GM12891 (cell line): ENCODE measurements around the gene MPZL2.

Experiments
- PAX5 ChIP-seq: IDR thresholded peaks from 2 replicates; pipeline ENCODE4 v1.6.1; 2011; ENCODE audit warnings: low read length, moderate library complexity, mild to moderate bottlenecking; ENCODE audit not compliant: insufficient read depth, severe bottlenecking
- POLR2A ChIP-seq: IDR thresholded peaks from 2 replicates; pipeline ENCODE4 v1.6.1; 2011; ENCODE audit warnings: low read depth, low read length, control low read depth
- POLR2AphosphoS5 ChIP-seq: IDR thresholded peaks from 2 replicates; pipeline ENCODE4 v1.6.1; 2011; ENCODE audit warnings: low read depth, low read length, control low read depth
- POU2F2 ChIP-seq: IDR thresholded peaks from 2 replicates; pipeline ENCODE4 v1.6.1; 2011; ENCODE audit warnings: low read depth, mild to moderate bottlenecking, control low read depth, low read length, moderate library complexity
- TAF1 ChIP-seq: IDR thresholded peaks from 2 replicates; pipeline ENCODE4 v1.6.1; 2011; ENCODE audit warnings: low read depth, low read length, control low read depth

DNA sequence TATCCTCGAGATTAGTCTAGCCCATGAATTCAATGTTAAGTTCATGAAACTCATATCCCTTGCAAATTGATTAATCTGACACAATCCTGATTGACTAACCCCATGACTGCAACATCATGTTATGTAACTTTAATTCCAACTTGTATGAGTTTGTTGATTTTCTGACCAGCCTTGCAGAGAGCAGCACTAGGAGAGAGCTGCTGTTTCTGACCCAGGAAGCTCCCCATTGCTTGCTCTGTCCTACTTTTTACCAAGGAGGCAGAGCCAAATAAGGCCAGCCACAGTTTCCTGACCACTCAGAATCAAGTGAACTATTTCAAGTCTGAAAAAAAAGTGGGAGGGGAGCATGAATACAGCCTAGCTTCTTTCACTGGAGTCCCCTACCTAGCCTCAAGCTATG is 25.2 kb downstream of the MPZL2 start:
- TF ChIP-seq POLR2AphosphoS5 (no peak), POLR2A (no peak), TAF1 (no peak), PAX5 (no peak), POU2F2 (no peak)
